ENCODE measurements around the gene HERC2.

Gene HERC2

DNA sequence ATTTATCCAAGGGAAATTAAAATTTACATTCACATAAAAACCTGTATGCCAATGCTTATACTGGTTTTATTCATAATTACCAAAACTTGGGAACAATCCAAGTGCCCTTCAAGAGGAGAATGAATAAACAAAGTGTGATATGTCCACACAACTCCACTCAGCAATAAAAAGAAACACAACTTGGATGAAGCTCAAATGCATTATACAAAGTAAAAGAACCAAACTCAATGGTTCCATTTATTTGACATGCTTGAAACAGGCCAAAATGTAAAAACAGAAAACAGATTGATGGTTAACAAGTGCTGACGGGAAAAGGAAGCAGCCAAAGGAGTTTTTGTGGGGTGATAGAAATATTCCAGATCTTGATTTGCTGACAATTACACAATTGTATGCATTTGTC is 246.4 kb downstream of the HERC2 start:
- in situ Hi-C loops (cut with HindIII; ENCODE audit: low sequenced_read_pairs): no loop called here

DNA sequence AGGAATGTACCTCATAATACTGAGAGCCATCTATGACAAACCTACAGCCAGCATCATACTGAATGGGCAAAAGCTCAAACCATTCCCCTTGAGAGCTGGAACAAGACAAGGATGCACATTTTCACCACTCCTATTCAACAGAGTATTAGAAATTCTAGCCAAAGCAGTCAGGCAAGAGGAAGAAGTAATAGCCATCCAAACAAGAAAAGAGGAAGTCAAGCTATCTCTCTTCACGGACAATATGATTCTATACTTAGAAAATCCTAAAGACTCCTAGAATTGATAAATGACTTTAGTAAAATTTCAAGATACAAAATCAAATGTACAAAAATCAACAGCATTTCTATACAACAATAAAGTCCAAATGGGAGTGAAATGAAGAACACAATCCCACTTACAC is 253.0 kb downstream of the HERC2 start:
- in situ Hi-C loops (cut with HindIII; ENCODE audit: low sequenced_read_pairs): no loop called here

DNA sequence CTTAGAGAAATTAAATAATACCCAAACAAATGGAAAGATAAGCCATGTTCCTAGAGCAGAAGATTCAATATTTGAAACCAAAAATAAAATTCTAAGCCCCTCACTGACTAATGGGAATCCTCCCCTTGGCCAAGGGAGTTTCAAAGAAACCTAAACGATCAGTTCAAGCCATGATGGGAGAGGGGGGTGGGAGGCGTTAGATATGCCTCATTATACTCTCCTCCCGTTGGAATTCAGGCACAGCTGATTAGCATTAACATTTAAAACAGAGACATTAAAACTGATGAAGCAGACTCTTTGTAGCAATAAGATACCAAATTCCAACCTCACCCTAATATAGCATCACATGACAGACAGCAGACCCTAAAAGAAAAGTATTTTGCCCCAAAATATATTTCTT is 255.7 kb downstream of the HERC2 start:
- in situ Hi-C loops (cut with HindIII; ENCODE audit: low sequenced_read_pairs): no loop called here
